Neural cell (in vitro differentiated cells): ENCODE measurements around the gene SLC25A21. TPM values are rescaled to one million over a fixed set of nuclear protein-coding genes. Genes with fewer than 3 reads are reported as not detected.

Experiments used
- H2AFZ ChIP-seq: fragments of 200-600, 300-800 bp; sonication (generic), shearing (Covaris generic); 2 replicates; pipeline ENCODE4 v1.6.0; 2014; ENCODE audit warnings: low read depth, mild to moderate bottlenecking, antibody characterized with exemption, low read length, moderate library complexity
- H3F3A ChIP-seq: fragments of 200-600 bp; shearing (Covaris generic); 2 replicates; pipeline ENCODE4 v1.6.1; 2016; ENCODE audit warnings: mild to moderate bottlenecking, moderate library complexity, mixed read lengths, antibody characterized with exemption, low read length; ENCODE audit not compliant: insufficient read depth, poor library complexity, severe bottlenecking
- H3K27ac ChIP-seq: fragments of 200-600, 300-800 bp; sonication (generic), shearing (Covaris generic); 2 replicates; pipeline ENCODE4 v1.5.1; 2014; ENCODE audit warnings: mild to moderate bottlenecking, low read length, moderate library complexity
- H3K27me3 ChIP-seq: fragments of 300-800, 200-600 bp; sonication (generic), shearing (Covaris generic); 2 replicates; pipeline ENCODE4 v1.6.0; 2014; ENCODE audit warnings: mild to moderate bottlenecking, low read depth, low read length, moderate library complexity; ENCODE audit not compliant: insufficient read depth
- H3K36me3 ChIP-seq: fragments of 300-800, 200-600 bp; sonication (generic), shearing (Covaris generic); 2 replicates; pipeline ENCODE4 v1.5.1; 2014; ENCODE audit warnings: mild to moderate bottlenecking, antibody characterized with exemption, low read length, moderate library complexity; ENCODE audit not compliant: insufficient read depth
- H3K4me2 ChIP-seq: fragments of 300-800, 200-600 bp; sonication (generic), shearing (Covaris generic); 2 replicates; pipeline ENCODE4 v1.6.0; 2014; ENCODE audit warnings: mild to moderate bottlenecking, low read length
- H3K4me3 ChIP-seq: fragments of 300-800, 200-600 bp; sonication (generic), shearing (Covaris generic); 2 replicates; pipeline ENCODE4 v1.5.1; 2014; ENCODE audit warnings: mild to moderate bottlenecking, low read length, moderate library complexity
- H3K79me2 ChIP-seq: fragments of 200-600 bp; shearing (Covaris generic); replicated peaks from 2 replicates; pipeline ENCODE4 v1.6.0; 2014; ENCODE audit warnings: mild to moderate bottlenecking, low read length, moderate library complexity; ENCODE audit not compliant: insufficient read depth
- H3K9ac ChIP-seq: fragments of 300-800, 200-600 bp; sonication (generic), shearing (Covaris generic); 2 replicates; pipeline ENCODE4 v1.6.1; 2016; ENCODE audit warnings: mild to moderate bottlenecking, low read length, mixed read lengths
- H3K9me2 ChIP-seq: fragments of 200-600 bp; shearing (Covaris generic); 2 replicates; pipeline ENCODE4 v1.6.1; 2016; ENCODE audit warnings: mild to moderate bottlenecking, low read length, mixed read lengths; ENCODE audit not compliant: insufficient read depth
- H3K9me3 ChIP-seq: fragments of 200-600, 300-800 bp; sonication (generic), shearing (Covaris generic); 2 replicates; pipeline ENCODE4 v1.6.1; 2016; ENCODE audit warnings: mild to moderate bottlenecking, mixed run types, low read length, moderate library complexity, mixed read lengths
- H4K20me1 ChIP-seq: fragments of 200-600 bp; shearing (Covaris generic); 2 replicates; pipeline ENCODE4 v1.6.1; 2016; ENCODE audit warnings: mild to moderate bottlenecking, mixed run types; ENCODE audit not compliant: insufficient read depth
- EP300 ChIP-seq: fragments of 450-650 bp; conservative IDR thresholded peaks from 2 replicates; pipeline ENCODE4 v1.6.1; 2014; ENCODE audit warnings: antibody characterized with exemption, mild to moderate bottlenecking, moderate library complexity; ENCODE audit not compliant: poor library complexity, severe bottlenecking
- EZH2 ChIP-seq: fragments of 200-600, 300-800 bp; shearing (Covaris generic), sonication (generic); IDR thresholded peaks from 2 replicates; pipeline ENCODE4 v1.6.1; 2014; ENCODE audit warnings: antibody characterized with exemption, low read length, borderline replicate concordance, mild to moderate bottlenecking; ENCODE audit not compliant: insufficient read depth, poor library complexity, severe bottlenecking
- MXI1 ChIP-seq: fragments of 450-650 bp; conservative IDR thresholded peaks from 2 replicates; pipeline ENCODE4 v1.6.1; 2014; ENCODE audit warnings: antibody characterized with exemption, mild to moderate bottlenecking; ENCODE audit not compliant: poor library complexity, severe bottlenecking
- POLR2AphosphoS5 ChIP-seq: IDR thresholded peaks from 2 replicates; pipeline ENCODE4 v1.6.1; 2012
- RAD21 ChIP-seq: fragments of 450-650 bp; conservative IDR thresholded peaks from 2 replicates; pipeline ENCODE4 v1.6.1; 2014; ENCODE audit warnings: antibody characterized with exemption, mild to moderate bottlenecking, moderate library complexity
- SMC3 ChIP-seq: fragments of 450-650 bp; conservative IDR thresholded peaks from 2 replicates; pipeline ENCODE4 v1.6.1; 2014; ENCODE audit warnings: antibody characterized with exemption, mild to moderate bottlenecking, moderate library complexity; ENCODE audit not compliant: poor library complexity
- TAF1 ChIP-seq: IDR thresholded peaks from 2 replicates; pipeline ENCODE4 v1.6.1; 2012; ENCODE audit warnings: low read depth
- polyA plus RNA-seq: library from polyadenylated mRNA; depleted of rRNA; stranded (reverse); fragments of >200 nt; gene quantifications from 2 replicates; pipeline ENCODE4 v1.2.3, GENCODE V29; 2014
- TF ChIP-seq, protein P1 (sequence below): IDR thresholded peaks from 2 replicates; pipeline ENCODE4 v1.6.1; 2012; ENCODE audit warnings: borderline replicate concordance
- TF ChIP-seq, protein P2 (sequence below): fragments of 450-650 bp; IDR thresholded peaks from 2 replicates; pipeline ENCODE4 v1.5.1; 2014; ENCODE audit warnings: antibody characterized with exemption, mild to moderate bottlenecking, moderate library complexity; ENCODE audit not compliant: poor library complexity, severe bottlenecking

The SLC25A21 gene
- polyA plus RNA-seq, 1 donor from 2014 or later: 0.35 TPM

DNA sequence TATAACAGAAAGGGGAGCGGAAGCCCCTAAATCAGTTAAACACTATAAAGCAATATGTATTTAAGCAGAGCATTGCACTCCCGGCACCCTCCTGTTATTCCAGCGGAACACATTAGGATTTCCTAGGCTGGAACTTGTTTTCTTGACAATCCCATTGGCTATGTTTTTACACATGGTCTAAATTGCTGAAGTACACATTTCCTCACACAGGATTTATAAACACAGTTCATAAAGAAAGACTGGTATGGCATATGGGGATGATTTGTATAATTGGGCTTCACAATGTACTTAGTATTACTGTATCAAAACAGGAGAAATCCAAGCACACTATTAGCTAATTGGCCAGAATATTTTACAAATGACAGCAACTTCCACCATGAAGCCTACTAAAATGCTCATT, 487.5 kb downstream of the SLC25A21 start:
- Histone ChIP-seq H4K20me1 (no peaks in the 10 kb centered on the region), H2AFZ (no peak overlapping the region), H3K27me3 (no peaks in the 10 kb centered on the region), H3F3A (no peaks in the 10 kb centered on the region), H3K36me3 (no peaks in the 10 kb centered on the region), H3K9me2 (no peaks in the 10 kb centered on the region), H3K4me2 (no peak overlapping the region), H3K9ac (no peak overlapping the region), H3K79me2 (no peaks in the 10 kb centered on the region), H3K9me3 (no peaks in the 10 kb centered on the region), H3K27ac (no peak overlapping the region), H3K4me3 (no peak overlapping the region)
- TF ChIP-seq POLR2AphosphoS5: no peak

GRCh38 chr14:36683083-36683724, 489.2 kb downstream of the SLC25A21 start:
- H3K9me3 ChIP-seq: no peaks in the 10 kb centered on the region
- no peak overlapping the region for H2AFZ ChIP-seq
- H3K36me3 ChIP-seq: no peaks in the 10 kb centered on the region
- no peaks in the 10 kb centered on the region for H3K79me2 ChIP-seq
- H3K4me2 ChIP-seq: no peak overlapping the region
- no peak overlapping the region for H3K4me3 ChIP-seq
- no peak overlapping the region for H3K27ac ChIP-seq
- H3K9ac ChIP-seq: no peak overlapping the region
- no peaks in the 10 kb centered on the region for H3K9me2 ChIP-seq
- TF ChIP-seq, protein P1, sequence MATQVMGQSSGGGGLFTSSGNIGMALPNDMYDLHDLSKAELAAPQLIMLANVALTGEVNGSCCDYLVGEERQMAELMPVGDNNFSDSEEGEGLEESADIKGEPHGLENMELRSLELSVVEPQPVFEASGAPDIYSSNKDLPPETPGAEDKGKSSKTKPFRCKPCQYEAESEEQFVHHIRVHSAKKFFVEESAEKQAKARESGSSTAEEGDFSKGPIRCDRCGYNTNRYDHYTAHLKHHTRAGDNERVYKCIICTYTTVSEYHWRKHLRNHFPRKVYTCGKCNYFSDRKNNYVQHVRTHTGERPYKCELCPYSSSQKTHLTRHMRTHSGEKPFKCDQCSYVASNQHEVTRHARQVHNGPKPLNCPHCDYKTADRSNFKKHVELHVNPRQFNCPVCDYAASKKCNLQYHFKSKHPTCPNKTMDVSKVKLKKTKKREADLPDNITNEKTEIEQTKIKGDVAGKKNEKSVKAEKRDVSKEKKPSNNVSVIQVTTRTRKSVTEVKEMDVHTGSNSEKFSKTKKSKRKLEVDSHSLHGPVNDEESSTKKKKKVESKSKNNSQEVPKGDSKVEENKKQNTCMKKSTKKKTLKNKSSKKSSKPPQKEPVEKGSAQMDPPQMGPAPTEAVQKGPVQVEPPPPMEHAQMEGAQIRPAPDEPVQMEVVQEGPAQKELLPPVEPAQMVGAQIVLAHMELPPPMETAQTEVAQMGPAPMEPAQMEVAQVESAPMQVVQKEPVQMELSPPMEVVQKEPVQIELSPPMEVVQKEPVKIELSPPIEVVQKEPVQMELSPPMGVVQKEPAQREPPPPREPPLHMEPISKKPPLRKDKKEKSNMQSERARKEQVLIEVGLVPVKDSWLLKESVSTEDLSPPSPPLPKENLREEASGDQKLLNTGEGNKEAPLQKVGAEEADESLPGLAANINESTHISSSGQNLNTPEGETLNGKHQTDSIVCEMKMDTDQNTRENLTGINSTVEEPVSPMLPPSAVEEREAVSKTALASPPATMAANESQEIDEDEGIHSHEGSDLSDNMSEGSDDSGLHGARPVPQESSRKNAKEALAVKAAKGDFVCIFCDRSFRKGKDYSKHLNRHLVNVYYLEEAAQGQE: no peak
- TF ChIP-seq SMC3 (no peak), POLR2AphosphoS5 (no peak), TAF1 (no peak), RAD21 (no peak), MXI1 (no peak), EP300 (no peak), EZH2 (no peak)
- TF ChIP-seq, protein P2, sequence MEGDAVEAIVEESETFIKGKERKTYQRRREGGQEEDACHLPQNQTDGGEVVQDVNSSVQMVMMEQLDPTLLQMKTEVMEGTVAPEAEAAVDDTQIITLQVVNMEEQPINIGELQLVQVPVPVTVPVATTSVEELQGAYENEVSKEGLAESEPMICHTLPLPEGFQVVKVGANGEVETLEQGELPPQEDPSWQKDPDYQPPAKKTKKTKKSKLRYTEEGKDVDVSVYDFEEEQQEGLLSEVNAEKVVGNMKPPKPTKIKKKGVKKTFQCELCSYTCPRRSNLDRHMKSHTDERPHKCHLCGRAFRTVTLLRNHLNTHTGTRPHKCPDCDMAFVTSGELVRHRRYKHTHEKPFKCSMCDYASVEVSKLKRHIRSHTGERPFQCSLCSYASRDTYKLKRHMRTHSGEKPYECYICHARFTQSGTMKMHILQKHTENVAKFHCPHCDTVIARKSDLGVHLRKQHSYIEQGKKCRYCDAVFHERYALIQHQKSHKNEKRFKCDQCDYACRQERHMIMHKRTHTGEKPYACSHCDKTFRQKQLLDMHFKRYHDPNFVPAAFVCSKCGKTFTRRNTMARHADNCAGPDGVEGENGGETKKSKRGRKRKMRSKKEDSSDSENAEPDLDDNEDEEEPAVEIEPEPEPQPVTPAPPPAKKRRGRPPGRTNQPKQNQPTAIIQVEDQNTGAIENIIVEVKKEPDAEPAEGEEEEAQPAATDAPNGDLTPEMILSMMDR: no peak
- H3K27me3 ChIP-seq: no peaks in the 10 kb centered on the region
- no peaks in the 10 kb centered on the region for H4K20me1 ChIP-seq
- no peaks in the 10 kb centered on the region for H3F3A ChIP-seq

DNA sequence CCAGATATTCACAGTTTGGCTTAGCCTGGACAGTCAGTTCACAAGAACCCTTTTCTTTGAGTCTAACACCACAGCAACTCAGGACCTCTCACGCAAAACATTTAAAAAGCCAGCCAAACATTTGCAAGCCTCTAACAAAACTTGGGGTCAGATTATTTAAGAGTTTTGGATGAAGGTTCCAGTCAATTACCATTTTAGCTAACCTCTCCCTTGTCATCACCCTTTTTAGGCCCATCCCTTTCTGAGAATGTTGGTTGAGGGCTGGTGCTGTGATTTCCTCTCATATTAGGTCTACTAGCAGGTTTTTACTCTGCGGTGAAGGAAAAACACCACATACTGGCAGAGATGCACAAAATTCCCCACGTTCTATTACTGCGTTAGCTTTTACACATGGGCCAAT, 490.1 kb downstream of the SLC25A21 start:
- no peak for TF ChIP-seq EP300
- TF ChIP-seq RAD21: no peak
- TF ChIP-seq, protein P2: no peak
- TF ChIP-seq, protein P1: no peak
- no peak for TF ChIP-seq TAF1
- no peak for TF ChIP-seq SMC3
- no peak for TF ChIP-seq POLR2AphosphoS5
- no peak for TF ChIP-seq MXI1
- Histone ChIP-seq H4K20me1 (no peaks in the 10 kb centered on the region), H3K9ac (no peak overlapping the region), H3K4me3 (no peak overlapping the region), H3K4me2 (no peak overlapping the region), H3K27ac (no peak overlapping the region), H2AFZ (no peak overlapping the region), H3K9me3 (no peaks in the 10 kb centered on the region), H3F3A (no peaks in the 10 kb centered on the region), H3K36me3 (no peaks in the 10 kb centered on the region), H3K79me2 (no peaks in the 10 kb centered on the region), H3K9me2 (no peaks in the 10 kb centered on the region), H3K27me3 (peaks cover 6% of the 10 kb centered on the region)
